IPS-18c (cell line): Measurements from ENCODE around the gene SUSD3.

ENCODE experiments used
- H3K4me3 ChIP-seq: 2 replicates; pipeline ENCODE4 v1.7.0; 2013; ENCODE audit warnings: low read depth, mild to moderate bottlenecking, low read length, moderate library complexity; ENCODE audit not compliant: insufficient read depth
- H3K9me3 ChIP-seq: one replicate; pipeline ENCODE4 v1.6.1; 2013; ENCODE audit warnings: mild to moderate bottlenecking, low read length, moderate library complexity; ENCODE audit not compliant: control insufficient read depth, insufficient read depth

SUSD3 gene

DNA sequence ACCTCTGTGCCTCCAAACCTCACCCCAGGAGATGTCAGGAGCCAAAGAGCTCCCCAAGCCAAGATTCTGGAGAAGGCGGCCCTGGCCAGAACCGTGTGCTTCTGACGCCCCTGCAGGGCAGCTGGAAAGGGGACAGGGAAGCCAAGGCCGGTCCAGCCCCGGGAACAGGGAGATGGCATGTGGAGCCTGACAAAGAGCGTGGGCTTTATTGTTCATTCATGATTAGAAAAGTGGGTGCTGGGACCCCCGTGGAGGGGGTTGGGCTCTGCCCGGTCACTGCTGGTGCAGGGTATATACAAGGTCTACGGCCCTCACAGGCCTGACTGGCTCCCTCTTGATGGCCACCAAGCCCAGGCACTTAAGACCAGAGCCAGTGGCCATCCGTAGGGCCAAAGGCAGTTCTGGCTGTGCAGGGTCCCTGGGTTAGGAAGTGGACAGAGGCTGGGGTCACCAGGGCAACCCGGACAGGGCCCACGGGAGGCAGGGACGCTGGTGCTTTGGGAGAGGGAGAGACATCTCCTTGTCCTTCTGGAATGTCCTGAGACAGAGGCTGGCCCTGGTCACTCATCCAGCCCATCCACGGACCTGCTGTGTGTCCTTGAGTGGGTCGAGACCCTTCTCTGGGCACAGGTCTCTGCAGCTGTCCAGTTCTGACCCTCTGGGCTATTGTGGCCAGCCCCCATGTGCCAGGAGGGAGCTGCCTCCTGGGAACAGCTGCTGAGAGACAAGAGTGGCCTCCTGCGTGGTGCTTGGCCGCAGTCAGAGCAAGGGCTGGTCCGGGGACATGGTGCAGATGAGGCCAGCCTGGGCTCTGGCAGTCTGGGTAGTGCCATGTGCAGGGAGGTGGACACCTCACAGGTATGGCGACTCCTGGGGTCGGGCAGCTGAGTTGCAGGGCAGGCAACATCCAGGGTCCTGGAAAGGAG is 63.1 kb downstream of the SUSD3 start:
- Histone ChIP-seq H3K9me3 (no peaks in the 10 kb centered on the region), H3K4me3 (no peak overlapping the region)

DNA sequence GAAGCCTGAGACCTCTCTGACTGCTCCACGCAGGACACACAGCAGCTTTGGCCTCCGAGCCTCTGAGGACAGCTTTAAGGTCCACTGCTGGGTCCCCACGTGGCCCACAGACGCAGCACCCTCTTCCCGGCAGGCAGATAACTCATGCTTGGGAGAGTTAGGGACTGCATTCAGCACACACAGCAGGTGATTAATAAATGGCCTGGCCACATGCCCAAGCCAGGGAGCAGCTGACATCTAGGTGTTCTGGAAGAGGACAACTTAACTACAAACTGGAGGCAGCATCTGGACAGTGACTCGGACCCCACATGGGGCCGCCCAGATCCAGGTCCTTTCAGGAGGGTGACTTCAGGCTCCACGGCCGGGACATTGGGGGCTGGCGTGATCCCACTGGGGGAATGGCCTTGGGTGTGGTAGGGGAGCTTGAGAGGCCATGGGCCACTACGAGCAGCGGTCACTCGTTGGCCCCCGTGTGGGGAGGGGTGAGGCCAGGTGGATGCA is 64.3 kb downstream of the SUSD3 start:
- no peaks in the 10 kb centered on the region for H3K9me3 ChIP-seq
- H3K4me3 ChIP-seq: no peak overlapping the region

DNA sequence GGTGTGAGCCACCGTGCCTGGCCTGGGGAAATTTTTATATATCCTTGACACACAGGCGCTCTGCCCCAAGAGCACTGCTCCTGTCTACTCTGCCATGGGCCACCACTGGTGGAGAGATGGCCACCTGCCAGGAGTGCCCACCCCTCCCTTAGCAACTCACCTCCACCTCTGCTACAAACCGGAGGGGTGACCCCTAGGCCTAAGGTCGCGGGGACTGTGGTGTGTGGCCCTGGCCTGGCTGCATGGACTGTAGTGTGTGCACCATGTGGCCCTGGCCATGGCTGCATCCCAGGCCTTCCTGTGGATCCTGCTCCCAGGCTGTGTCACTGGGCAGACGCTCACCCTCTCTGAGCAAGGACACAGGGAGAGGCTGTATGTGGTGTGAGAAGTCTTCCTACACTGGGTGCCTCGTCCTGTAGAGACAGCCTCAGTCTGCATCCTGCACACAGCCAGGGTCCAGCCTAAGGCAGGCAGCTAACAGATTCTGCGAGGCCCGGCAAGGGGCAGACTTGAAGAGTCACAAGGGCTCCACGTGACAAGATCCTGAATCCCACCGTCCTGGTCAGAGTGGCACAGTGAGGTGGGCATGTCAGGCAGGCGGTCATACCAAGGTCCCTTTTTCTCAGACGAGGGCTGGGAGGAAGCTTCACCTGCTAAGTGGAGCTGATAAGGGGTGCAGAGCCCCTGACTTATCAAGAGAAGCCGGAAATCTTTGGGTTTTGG is 65.2 kb downstream of the SUSD3 start:
- H3K4me3 ChIP-seq: no peak overlapping the region
- H3K9me3 ChIP-seq: no peaks in the 10 kb centered on the region

DNA sequence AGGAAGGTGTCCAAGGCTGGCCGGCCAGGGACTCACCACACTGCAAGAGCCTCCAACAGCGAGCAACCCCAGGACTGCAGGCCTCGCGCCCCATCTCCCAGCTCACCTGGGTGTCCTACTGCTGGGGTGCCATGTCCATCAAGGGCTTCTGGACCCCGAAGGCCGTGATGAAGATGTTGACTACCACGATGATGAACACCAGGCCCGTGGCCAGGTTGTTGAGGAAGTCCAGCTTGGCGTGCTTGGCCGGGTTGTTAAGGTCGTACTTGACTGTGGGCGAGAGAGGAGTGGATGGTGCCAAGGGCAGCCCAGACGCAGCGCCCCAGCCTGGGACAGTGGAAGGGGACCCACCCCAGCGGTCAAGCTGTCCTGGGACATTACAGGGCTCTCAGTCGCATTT is 66.3 kb downstream of the SUSD3 start:
- no peaks in the 10 kb centered on the region for H3K9me3 ChIP-seq
- no peak overlapping the region for H3K4me3 ChIP-seq

DNA sequence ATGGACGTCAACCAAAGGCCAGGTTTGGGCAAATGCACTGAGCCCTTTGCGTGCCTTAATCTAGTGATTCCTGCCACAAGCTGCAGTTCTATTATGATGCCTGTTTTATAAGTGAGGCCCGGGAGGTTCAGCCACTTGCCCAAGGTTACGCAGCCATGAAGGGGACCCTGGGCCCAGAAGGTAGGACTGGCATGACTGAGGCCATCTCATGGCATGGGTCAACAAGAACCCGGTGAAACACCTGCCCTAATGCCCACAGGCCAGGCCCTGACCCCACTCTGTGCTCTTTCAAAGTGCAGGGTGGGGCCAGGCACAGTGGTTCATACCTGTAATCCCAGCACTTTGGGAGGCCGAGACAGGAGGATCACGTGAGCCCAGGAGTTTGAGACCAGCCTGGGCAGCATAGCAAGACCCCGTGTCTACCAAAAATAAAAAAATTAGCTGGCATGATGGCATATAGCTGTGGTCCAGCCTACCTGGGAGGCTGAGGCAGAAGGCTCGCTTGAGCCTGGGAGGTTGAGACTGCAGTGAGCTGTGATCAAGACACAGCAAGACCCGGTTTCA is 66.9 kb downstream of the SUSD3 start:
- Histone ChIP-seq H3K9me3 (no peaks in the 10 kb centered on the region), H3K4me3 (no peak overlapping the region)

DNA sequence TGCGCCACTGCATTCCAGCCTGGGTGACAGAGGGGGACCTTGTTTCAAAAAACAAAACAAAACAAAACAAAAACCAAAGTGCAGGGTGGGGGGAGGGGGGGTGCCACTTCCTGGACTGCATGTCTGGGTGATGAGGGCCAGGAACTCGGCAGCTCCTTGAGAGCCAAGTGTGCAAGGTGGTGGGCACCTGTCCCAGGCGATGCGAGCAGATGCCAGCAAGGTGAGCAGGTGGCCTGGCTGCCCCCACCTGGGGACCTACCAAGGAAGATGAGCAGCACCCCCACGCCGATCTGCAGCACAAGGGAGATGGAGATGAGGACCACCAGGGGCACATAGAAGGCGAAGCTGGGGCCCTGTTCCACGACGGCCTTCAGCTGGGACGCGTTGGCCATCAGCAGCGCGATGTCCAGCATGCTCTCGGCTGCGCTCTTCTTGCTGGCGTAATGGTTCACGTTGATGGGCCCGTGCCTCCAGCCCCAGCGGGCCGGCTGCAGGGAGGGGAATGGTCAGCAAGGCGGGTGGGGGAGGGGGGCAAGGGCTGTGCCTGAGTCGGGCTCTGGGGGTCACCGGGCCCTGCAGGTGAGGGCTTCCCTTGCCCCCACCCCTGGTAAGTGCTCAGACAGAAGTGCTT is 67.8 kb downstream of the SUSD3 start:
- H3K9me3 ChIP-seq: no peaks in the 10 kb centered on the region
- H3K4me3 ChIP-seq: no peak overlapping the region

DNA sequence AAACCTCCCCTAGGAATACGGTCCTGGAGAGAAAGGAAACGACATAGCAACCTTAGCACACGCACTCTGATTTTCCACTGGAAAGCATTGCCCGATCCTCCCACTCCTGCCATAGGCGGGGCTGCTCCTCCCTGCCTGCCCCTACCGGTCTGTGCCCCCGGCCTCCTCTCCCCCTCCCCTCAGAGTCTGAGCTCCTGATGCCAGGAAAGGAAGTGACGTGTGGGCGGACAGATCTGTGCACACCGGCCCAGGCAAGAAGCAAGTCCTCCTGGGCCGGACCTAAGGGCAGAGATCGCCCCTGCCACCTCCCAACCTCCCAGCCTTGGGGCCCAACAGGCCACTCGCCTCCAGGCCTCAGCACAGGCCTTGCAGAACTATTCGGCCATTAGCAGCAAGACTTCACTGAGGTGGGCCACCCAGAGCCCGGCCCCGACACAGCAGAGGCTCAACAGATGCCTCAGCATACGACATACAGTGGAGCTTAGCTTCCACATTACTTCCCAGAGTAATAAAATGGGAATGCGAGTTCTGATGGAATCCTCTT is 68.4 kb downstream of the SUSD3 start:
- Histone ChIP-seq H3K4me3 (no peak overlapping the region), H3K9me3 (no peaks in the 10 kb centered on the region)

DNA sequence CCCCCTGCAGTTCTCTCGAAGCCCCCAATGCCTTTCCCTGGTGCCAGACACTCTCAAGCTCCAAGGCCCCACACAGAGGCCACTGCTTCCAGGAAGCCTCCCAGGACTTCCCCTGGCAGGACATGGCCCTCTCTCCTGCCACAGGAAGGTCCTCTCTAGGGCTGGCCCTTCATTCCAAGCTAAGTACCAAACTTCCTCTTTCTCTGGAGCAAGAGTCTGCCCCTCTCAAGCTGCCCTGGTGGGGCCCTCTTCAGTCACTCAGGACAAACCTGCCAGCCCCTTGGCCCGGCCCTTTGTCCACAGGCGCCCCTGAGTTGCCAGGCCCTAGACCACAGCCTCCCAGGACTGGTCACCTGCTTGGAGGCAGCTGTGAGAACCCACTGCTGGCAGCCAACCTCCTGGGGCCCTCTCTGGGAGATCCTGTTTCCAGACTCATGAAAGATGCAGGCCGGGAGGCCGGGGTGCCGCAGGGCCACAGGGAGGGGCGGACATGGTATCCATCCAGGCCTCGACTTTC is 69.0 kb downstream of the SUSD3 start:
- H3K9me3 ChIP-seq: no peaks in the 10 kb centered on the region
- H3K4me3 ChIP-seq: no peak overlapping the region

DNA sequence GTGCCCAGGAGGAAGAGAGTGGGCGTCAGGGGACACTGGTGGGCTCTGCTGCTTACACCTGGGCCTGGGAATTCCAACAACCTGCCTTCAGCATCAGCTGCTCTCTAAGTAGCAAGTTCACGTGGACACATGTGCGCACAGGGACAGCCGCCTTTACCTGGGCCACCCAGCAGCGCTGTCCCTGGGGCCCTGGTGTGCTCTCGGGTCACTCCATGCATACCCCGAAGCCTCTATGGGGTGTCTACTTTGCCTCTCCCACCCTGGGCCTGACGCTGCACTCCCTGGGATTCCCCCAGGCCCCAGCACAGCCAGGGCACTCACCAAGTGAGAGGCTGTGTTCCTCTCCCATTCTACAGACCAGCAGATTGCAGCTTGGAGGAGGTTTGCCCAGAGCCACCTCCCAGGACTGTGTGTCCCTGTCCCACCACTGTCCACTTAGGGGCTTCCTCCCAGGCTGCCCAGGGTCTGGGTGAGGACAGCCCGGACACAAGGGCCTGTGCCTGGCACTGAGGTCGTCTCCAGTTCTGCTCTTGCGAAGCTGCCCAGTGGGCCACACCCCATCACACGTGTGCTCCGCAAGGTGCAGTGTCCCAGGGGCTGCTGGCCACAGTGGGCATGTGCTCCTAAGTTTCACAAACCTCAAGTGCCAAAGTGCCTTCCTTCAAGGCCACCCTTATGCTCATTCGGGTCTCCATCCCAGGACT is 69.7 kb downstream of the SUSD3 start:
- Histone ChIP-seq H3K4me3 (no peak overlapping the region), H3K9me3 (no peaks in the 10 kb centered on the region)

DNA sequence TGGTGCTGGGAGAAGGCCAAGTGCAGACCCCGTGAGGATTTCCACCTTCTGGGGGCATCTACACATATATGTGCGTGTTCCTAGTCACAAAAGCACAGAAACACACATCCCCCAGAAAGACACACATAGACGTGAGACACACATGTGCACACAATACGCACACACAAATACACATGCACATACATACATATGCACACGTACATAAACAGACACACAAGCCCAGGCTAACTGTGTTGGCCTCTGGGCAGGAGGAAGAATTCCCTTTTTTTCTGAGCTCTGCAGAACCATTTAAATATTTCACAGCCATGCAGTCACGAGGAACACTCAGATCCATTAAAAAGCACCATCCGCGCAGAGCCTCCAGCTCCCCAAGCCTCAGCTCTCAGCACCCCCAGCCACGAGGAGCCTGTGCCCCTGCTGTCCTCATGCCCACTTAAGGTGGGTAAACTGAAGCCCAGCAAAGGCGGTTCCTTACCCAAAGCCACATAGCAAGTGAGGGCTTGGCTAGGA is 70.3 kb downstream of the SUSD3 start:
- H3K9me3 ChIP-seq: no peaks in the 10 kb centered on the region
- H3K4me3 ChIP-seq: no peak overlapping the region

DNA sequence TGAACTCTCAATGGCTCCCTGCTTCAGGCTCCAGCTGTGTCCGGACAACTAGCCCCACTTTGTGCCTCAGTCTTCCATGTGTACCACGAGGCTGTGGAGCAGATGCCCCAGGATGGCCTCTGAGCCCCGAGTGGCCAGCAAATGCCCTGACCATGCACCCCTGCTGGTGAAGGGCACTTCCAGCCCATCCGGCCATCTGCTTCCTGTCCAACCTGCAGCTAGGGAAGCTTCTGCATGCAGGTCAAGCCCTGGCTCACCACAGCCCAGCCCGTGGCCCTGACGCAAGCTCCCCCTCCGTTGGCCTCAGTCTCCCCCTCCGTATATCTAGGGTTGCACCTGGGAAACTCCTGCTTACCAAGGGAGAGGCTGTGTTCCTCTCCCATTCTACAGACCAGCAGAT is 70.8 kb downstream of the SUSD3 start:
- no peaks in the 10 kb centered on the region for H3K9me3 ChIP-seq
- no peak overlapping the region for H3K4me3 ChIP-seq

DNA sequence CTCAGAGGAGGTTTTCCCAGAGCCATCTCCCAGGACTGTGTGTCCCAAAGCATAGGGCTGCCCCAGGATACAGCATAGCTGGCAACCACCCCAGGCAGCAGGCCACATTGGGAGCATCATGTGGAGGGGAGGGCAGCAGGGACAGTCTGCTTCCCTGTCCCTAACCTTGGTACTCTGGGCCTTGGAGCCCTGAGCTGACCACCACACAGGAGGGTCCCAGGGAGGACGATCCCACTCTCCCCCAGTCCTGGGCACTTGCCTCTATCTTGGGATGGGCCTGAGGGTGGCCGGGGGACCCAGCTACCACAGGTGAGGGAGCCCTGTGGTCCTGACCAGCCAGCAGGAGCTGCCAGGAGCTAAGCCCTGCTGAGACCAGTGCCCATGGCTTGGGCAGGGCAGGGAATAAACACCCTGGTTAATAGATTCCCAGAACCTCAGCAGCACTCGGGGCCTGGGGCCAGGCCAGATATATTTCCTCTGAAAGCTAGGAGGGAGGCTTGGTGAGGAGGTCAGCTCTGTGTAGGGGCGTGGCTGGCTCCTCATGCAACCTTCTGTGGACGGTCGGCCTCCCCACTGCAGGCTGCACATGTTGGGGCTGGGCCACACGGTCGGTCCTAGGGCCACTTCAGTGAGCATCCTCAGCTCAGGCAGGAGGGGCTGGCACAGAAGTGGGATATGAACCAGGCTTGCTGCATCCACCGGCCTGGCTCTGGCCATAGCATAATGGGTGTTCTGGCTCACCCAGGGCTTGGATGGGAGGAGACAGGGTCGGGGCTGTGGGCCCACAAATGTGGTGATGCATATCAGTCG is 71.4 kb downstream of the SUSD3 start:
- H3K9me3 ChIP-seq: no peaks in the 10 kb centered on the region

DNA sequence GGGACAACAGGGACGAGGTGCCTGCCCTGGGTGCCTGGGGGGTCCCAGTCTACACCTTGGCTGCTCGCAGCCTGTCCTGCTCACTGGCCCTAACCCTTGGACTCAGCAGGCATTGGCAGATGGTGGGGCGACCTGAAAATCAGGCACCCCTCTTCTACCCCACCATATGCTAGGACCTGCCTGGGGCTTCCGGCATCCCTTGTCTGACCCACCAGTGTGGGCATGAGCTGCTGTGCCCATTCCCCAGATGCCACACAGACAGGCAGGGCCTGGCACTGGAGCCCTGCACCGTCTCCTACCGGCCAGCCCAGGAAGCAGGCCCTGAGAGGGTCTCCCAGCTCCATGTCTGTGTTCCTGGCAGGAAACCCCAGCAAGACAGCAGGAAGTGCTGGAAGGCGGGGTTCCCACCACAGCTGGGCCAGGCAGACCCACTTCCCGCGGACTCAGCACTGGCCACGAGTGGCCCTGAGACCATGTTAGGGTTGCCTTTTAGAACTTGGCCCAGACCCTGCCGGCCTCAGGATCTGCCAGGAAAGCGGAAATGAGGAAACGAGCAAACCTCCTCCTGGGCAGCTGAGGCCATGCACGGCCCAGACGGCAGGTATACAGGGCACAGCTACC is 72.5 kb downstream of the SUSD3 start:
- Histone ChIP-seq H3K4me3 (no peak overlapping the region), H3K9me3 (no peaks in the 10 kb centered on the region)

More for the DNA sequence above, 71.4 kb downstream of the SUSD3 start:
- H3K4me3 ChIP-seq: no peak overlapping the region

DNA sequence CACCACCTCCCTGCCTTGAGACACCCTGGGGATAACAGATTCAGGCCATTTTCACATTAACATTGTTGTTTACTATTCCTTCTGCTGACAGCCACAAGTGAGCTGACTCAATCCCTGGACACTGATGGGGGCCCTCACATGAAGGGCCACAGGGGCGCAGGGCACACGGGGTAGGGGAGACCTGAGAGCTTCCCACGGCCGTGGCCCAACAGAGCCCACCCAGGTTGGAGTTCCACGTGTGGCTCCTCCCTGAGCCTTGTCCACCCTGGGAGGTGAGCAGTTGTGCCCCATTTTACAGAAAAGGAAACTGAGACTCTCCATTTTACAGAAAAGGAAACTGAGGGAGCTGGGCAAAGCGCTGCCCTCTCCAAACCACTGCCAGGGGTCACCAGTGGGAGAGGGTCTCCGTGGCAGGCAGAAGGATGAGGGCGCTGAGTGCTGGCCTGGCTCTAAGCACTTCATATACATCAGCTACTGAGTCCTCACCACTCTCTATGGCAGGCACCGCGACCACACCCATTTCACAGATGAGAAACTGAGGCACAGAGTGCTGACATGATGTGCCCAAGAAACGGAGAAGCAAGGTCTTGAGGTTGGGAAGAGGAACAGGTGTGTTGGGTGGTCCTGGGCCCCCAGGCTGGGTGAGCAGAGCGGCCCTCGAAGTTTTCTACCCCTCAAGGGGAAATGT is 73.2 kb downstream of the SUSD3 start:
- no peak overlapping the region for H3K4me3 ChIP-seq
- no peaks in the 10 kb centered on the region for H3K9me3 ChIP-seq
